Ovary (tissue), 3 donors: ENCODE data around the gene SCTR.

Source experiments
- EP300 ChIP-seq: sonication (generic); formaldehyde crosslinking; IDR thresholded peaks from one replicate; pipeline ENCODE4 v1.6.1; 2017; ENCODE audit warnings: antibody characterized with exemption
- POLR2A ChIP-seq: fragments of 450-650 bp; IDR thresholded peaks from one replicate; pipeline ENCODE4 v1.6.1; 2017; ENCODE audit warnings: antibody characterized with exemption, mild to moderate bottlenecking, moderate library complexity
- TF ChIP-seq, protein P1 (sequence below), 3 donors: fragments of 450-650 bp in 2 of 3; fragments of 200-600 bp in 1 of 3; IDR thresholded peaks; one replicate each; pipeline versions ENCODE4 v1.5.1 to v1.8.0; 2016 to 2022; ENCODE audit warnings: antibody characterized with exemption in 3 of 3, mild to moderate bottlenecking in 1 of 3
- donor health status: DM: no; HTN: no; CAD: no.

DNA sequence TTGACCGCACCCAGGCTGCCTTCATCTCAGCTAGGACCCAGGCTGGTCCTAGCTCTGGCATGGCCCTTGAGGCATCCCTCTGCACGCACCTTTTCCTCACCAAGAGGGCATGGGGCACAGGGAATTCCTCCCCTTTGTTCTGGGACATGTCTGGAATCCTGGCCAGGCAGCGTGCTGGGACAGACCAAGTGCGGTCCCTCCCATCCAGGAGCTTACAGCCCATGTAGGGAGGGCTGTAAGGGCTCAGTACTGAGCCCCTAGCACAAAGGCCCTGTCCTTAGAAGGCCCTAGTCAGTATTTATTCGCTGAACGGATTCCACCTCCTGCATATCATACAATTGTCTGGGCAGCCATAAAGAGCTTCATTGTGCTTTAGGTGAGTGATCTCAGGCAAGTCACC is 89.6 kb downstream of the SCTR start:
- TF ChIP-seq, protein P1, sequence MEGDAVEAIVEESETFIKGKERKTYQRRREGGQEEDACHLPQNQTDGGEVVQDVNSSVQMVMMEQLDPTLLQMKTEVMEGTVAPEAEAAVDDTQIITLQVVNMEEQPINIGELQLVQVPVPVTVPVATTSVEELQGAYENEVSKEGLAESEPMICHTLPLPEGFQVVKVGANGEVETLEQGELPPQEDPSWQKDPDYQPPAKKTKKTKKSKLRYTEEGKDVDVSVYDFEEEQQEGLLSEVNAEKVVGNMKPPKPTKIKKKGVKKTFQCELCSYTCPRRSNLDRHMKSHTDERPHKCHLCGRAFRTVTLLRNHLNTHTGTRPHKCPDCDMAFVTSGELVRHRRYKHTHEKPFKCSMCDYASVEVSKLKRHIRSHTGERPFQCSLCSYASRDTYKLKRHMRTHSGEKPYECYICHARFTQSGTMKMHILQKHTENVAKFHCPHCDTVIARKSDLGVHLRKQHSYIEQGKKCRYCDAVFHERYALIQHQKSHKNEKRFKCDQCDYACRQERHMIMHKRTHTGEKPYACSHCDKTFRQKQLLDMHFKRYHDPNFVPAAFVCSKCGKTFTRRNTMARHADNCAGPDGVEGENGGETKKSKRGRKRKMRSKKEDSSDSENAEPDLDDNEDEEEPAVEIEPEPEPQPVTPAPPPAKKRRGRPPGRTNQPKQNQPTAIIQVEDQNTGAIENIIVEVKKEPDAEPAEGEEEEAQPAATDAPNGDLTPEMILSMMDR (IDR thresholded peaks at IDR 0.05): no peak
- TF ChIP-seq POLR2A: no peak
- no peak for TF ChIP-seq EP300
